Ecto neural progenitor cell (in vitro differentiated cells): ENCODE data around the gene MAGI1.
"Not testable (repeated sequence)": the region's sequence is repeated elsewhere in the genome, so short reads cannot be mapped to it uniquely, and the experiment has no call there.

Source experiments
- DNase-seq: peaks from one replicate; pipeline ENCODE4 v3.0.0-alpha.2; 2018; ENCODE audit warnings: low spot score

The MAGI1 gene

GRCh38 chr3:65588884-65589283 is 449.8 kb downstream of the MAGI1 start:
- DNase-seq: no peak

- DNase-seq: no peak
These were observed 450.9 kb downstream of the MAGI1 start for GRCh38 chr3:65587650-65588439.

- DNase-seq: no peak
These were observed 453.8 kb downstream of the MAGI1 start for GRCh38 chr3:65584913-65585312.

GRCh38 chr3:65584002-65584401 is 454.7 kb downstream of the MAGI1 start:
- no peak for DNase-seq

GRCh38 chr3:65583188-65583587 is 455.5 kb downstream of the MAGI1 start:
- no peak for DNase-seq

- no peak for DNase-seq
These were observed 456.6 kb downstream of the MAGI1 start for GRCh38 chr3:65582012-65582717.

GRCh38 chr3:65581313-65581712 is 457.4 kb downstream of the MAGI1 start:
- DNase-seq: no peak

GRCh38 chr3:65578861-65579260 is 459.9 kb downstream of the MAGI1 start:
- no peak for DNase-seq

- DNase-seq: no peak
These were observed 460.8 kb downstream of the MAGI1 start for GRCh38 chr3:65577843-65578430.

GRCh38 chr3:65576966-65577365 is 461.8 kb downstream of the MAGI1 start:
- no peak for DNase-seq

GRCh38 chr3:65576228-65576627 is 462.5 kb downstream of the MAGI1 start:
- DNase-seq: no peak

GRCh38 chr3:65575376-65575840 is 463.3 kb downstream of the MAGI1 start:
- no peak for DNase-seq

GRCh38 chr3:65573548-65574116 is 465.1 kb downstream of the MAGI1 start:
- DNase-seq: no peak

GRCh38 chr3:65572175-65572777 is 466.4 kb downstream of the MAGI1 start:
- no peak for DNase-seq

- DNase-seq: no peak
These were observed 468.8 kb downstream of the MAGI1 start for GRCh38 chr3:65569845-65570405.

- DNase-seq: no peak
These were observed 469.6 kb downstream of the MAGI1 start for GRCh38 chr3:65569129-65569528.

GRCh38 chr3:65568497-65568896 is 470.2 kb downstream of the MAGI1 start:
- no peak for DNase-seq

GRCh38 chr3:65565744-65566143 is 473.0 kb downstream of the MAGI1 start:
- not testable (repeated sequence) for DNase-seq

GRCh38 chr3:65564483-65564882 is 474.2 kb downstream of the MAGI1 start:
- no peak for DNase-seq

- DNase-seq: no peak
These were observed 474.9 kb downstream of the MAGI1 start for GRCh38 chr3:65563861-65564260.

GRCh38 chr3:65562447-65562846 is 476.3 kb downstream of the MAGI1 start:
- no peak for DNase-seq

GRCh38 chr3:65561617-65562016 is 477.1 kb downstream of the MAGI1 start:
- no peak for DNase-seq
